AG09309 (cell line): ENCODE results near the gene AFF3.

ENCODE experiments used
- DNase-seq: peaks from one replicate; pipeline ENCODE4 v3.0.0-alpha.2; 2010; ENCODE audit warnings: low read depth
- H3K4me3 ChIP-seq: 2 replicates; pipeline ENCODE4 v1.5.1; 2011; ENCODE audit warnings: mild to moderate bottlenecking, low read depth, low read length, moderate library complexity; ENCODE audit not compliant: control insufficient read depth
- CTCF ChIP-seq: IDR thresholded peaks from 2 replicates; pipeline ENCODE4 v1.5.1; 2011; ENCODE audit warnings: mild to moderate bottlenecking, low read depth, low read length, inconsistent platforms; ENCODE audit not compliant: insufficient read depth, control insufficient read depth; ENCODE audit errors: missing control alignments

The AFF3 gene

GRCh38 chr2:100126897-100127401 lies 15.4 kb downstream of the AFF3 start:
- TF ChIP-seq CTCF, result no peak
- H3K4me3 ChIP-seq, result no peak overlapping the region
- DNase-seq, result no peak

GRCh38 chr2:100126201-100126600 lies 16.2 kb downstream of the AFF3 start:
- DNase-seq, result no peak
- no peak overlapping the region for H3K4me3 ChIP-seq
- no peak for TF ChIP-seq CTCF

GRCh38 chr2:100125626-100126025 lies 16.8 kb downstream of the AFF3 start:
- no peak for TF ChIP-seq CTCF
- H3K4me3 ChIP-seq, result no peak overlapping the region
- no peak for DNase-seq

GRCh38 chr2:100124761-100125160 lies 17.6 kb downstream of the AFF3 start:
- no peak overlapping the region for H3K4me3 ChIP-seq
- no peak for DNase-seq
- TF ChIP-seq CTCF, result no peak

GRCh38 chr2:100121124-100121718 lies 21.2 kb downstream of the AFF3 start:
- no peak overlapping the region for H3K4me3 ChIP-seq
- TF ChIP-seq CTCF, result no peak
- DNase-seq, result no peak

- no peak for TF ChIP-seq CTCF
- no peak overlapping the region for H3K4me3 ChIP-seq
- DNase-seq, result no peak
These were observed 23.2 kb downstream of the AFF3 start for GRCh38 chr2:100119235-100119634.
